ENCODE data around the gene RALGAPA1.

DNA sequence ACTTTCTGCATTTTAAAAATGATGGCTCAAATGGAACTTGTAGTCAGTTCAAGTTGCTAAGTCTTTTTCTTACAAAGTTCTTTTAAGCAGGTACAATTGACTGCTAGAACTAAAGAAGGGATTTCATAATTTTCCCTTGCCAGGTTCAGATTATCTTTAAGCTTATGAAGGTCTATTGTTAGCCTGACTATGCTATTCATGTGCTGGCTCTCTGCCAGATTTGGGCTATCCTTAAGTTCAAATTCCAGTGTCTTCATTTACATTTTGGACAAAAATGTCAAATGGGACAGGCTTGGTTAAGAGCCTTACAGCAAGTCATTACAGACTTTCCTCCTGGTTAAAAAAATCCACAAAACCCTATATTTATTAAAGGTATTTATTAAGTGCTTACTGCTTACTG is 232.8 kb downstream of the RALGAPA1 start:
- TF ChIP-seq POLR2AphosphoS5 (IDR thresholded peaks at IDR 0.05) (no peak), POLR2A (IDR thresholded peaks at IDR 0.05) (no peak)
- TF ChIP-seq, protein P1, sequence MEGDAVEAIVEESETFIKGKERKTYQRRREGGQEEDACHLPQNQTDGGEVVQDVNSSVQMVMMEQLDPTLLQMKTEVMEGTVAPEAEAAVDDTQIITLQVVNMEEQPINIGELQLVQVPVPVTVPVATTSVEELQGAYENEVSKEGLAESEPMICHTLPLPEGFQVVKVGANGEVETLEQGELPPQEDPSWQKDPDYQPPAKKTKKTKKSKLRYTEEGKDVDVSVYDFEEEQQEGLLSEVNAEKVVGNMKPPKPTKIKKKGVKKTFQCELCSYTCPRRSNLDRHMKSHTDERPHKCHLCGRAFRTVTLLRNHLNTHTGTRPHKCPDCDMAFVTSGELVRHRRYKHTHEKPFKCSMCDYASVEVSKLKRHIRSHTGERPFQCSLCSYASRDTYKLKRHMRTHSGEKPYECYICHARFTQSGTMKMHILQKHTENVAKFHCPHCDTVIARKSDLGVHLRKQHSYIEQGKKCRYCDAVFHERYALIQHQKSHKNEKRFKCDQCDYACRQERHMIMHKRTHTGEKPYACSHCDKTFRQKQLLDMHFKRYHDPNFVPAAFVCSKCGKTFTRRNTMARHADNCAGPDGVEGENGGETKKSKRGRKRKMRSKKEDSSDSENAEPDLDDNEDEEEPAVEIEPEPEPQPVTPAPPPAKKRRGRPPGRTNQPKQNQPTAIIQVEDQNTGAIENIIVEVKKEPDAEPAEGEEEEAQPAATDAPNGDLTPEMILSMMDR (IDR thresholded peaks at IDR 0.05): no peak

All from sigmoid colon (tissue), 4 donors.